Esophagus squamous epithelium (tissue), 4 donors: ENCODE results near the gene REXO5.

Experiments used
- CTCF ChIP-seq, 6 experiments: fragments of 450-650 bp in 4 of 6; fragments of 200-600 bp in 2 of 6; sonication (generic) in 2 of 6; IDR thresholded peaks; one replicate each; pipeline ENCODE4 v1.5.1; 2016 to 2019; ENCODE audit warnings: antibody characterized with exemption in 6 of 6, mild to moderate bottlenecking in 4 of 6, moderate library complexity in 4 of 6
- POLR2A ChIP-seq, 4 donors: fragments of 450-650 bp; IDR thresholded peaks; one replicate each; pipeline ENCODE4 v1.6.1; 2017; ENCODE audit warnings: antibody characterized with exemption in 4 of 4, mild to moderate bottlenecking in 4 of 4, moderate library complexity in 3 of 4

DNA sequence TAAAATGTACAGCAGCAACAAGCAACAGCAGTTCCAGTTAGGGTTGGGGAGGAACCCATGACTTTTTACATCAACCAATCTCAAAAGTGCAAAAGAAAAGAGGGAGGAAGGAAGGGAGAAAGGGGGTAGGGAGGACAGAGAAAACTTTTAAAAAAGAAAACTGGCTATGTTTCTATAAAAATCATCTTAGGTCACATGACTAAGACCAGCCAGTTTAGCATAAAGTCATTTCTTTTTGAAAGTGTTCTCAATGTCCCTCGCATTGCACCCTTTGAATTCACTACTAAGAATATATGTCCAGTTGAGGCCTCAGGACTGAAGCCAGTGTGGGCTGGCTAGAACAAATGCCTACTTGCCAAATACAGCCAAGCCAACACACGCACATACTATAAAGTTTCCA lies 64.9 kb downstream of the REXO5 start:
- TF ChIP-seq CTCF (IDR thresholded peaks at IDR 0.05) (no peak), POLR2A (IDR thresholded peaks at IDR 0.05) (no peak)
